Kasumi-1 (cell line): ENCODE data around the gene RGS6.

ENCODE experiments used
- DNase-seq, 2 experiments: peaks; one replicate each; lab custom pipeline; 2025; lab: John Stamatoyannopoulos, UW

Gene RGS6

GRCh38 chr14:72577521-72577920, 645.3 kb downstream of the RGS6 start:
- DNase-seq = no peak

DNA sequence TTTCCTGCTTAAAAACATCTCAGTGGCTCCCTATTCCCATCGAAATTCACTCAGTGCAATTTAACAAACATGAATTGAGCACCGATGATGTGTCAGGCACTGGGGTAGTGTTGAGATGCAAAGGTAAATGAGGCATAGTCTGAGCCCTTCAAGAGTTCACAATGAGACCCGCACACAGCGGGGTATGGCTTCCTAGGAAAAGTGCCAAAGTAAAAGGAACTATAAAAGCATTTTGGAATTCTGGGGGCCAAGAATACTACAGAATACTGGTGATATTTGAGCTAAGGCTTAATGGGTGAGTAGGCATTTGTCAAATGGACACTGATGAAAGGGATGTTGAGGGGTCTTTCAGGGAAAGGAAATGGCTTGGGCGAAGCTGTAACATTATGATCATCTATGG, 646.3 kb downstream of the RGS6 start:
- DNase-seq = no peak

DNA sequence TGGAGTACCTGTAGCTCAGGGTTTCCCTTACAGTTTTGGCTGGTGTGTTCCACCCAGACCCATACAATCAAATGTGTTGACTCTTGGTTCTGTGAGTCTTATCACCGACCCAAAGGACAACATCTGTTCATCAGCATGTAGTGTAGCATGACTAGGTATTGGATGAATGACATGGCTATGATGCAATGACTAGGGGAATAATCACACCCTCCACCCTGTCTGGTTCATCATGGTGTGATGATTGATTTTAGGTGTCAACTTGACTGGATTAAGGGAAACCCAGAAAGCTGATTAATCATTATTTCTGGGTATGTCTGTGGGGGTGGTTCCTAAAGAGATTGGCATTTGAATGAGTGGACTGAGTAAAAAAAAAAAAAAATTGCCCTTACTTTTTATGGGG, 650.4 kb downstream of the RGS6 start:
- no peak for DNase-seq

DNA sequence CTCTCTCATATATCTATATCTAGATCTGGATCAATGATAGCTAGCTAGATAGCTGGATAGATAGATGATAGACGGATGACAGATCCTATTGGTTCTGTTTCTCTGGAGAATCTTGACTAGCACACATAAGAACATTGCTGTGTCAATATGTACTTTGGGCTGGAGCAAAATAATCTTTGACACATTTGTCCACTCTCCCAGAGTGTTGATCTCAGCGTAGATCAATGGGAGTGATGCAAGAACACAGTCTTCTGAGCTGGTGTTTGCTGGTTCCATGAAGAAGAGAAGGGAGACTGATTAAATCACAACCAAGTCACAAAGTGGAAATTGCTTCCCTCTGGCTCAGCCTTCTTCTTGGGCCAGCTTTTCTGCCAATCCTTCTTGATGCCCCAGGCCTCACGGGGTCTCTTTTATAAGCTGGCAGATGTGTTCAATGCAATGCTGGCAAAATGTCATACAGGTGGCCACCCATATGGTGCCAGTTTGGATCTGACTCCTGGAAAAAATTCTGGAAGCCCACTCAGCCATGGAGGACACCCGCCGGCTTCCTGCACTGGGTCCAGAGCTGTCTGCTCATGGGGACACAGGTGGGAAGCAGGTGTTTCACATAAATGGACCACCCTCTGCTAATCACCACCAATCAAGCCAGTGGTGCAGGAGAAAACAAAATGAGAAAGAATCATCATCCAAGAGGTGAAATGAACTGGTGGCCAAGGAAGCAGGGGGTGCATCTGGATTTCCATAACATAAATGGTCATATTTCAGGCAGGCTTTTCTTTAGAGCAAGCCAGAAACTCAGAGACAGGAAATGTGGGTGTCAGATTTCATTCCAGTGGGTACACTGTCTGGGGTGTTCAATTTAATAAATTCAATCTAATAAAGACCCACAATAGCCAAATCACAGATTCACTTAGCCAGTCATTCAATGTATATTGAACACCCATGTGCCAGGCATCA, 651.4 kb downstream of the RGS6 start:
- no peak for DNase-seq

DNA sequence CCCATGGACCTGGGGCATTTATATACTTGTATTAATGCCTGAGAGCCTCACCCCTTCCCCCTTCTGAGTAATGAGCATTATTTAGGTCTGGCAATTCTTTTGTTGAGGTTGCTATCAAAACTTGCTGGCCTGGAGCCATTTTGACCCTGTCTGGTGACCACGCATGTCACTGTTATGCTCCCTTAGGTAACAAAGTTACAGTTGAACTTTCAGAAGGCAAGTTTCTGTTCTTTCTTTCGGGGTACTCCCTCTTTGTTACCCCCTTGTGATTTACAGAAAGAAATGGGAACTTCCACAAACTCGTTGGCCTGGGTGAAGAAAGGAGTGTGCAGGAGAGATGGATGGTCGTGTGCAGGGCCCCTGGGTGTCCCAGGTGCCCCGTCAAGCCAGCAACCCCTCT, 656.3 kb downstream of the RGS6 start:
- no peak for DNase-seq

GRCh38 chr14:72589652-72590051, 657.4 kb downstream of the RGS6 start:
- DNase-seq = no peak

GRCh38 chr14:72590577-72590976, 658.3 kb downstream of the RGS6 start:
- DNase-seq = peak; percentile 19 to 34

DNA sequence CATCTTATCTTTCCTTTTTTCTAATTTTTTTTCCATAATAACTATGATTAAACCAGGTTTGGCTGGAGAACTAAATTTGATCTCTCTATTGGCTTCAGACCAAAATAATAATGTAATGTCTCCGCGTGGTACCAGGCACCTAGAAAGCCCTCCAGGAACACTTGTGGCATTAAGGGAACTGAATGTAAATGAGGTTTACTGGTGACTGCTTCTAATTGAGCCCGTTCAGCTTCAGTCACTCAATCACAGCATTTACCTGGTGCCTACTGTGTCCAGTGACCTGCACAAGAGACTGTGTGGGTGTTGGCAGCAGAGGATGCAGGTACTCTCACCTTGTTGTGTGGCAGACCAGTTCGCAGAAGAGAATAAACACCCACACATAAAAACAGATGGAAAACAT, 659.2 kb downstream of the RGS6 start:
- no peak for DNase-seq

- peak in 1 of 2 experiments; percentile 21 for DNase-seq
These were observed 662.1 kb downstream of the RGS6 start for GRCh38 chr14:72594099-72594901.

DNA sequence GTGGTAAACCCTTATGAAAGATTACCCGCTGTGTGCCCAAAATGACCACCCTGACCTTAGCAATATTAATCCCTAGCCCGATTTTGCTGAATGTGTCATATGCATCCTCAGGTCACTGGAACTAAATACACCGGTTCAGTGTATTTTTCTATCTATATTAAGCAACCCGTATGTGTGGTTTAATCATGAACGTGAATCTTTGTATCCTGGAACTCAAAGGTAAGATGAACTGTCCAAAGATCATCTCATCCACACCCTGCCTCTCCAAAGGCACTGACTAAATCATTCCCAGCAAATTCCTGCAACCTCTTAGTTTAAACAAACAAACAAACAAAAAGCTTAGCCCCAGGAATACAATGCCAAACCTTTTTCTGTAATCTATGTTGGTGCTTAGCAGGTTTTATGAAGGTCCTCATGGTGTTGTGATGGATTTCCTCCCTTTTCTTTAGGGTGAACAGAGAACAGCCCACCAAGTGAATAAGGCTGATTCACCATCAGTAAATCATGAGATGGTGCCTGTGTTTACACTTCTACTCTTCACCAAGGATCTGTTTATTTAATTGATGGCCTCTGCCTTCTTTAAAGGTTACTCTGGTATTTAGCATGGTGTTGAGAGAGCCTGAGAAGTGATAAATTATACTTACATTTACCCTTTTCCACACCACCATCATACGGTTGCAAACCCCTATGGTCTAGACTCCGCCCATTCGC, 663.1 kb downstream of the RGS6 start:
- DNase-seq = no peak

- DNase-seq = no peak
These were observed 665.3 kb downstream of the RGS6 start for GRCh38 chr14:72597252-72598233.

GRCh38 chr14:72598306-72598705, 666.1 kb downstream of the RGS6 start:
- DNase-seq = no peak

DNA sequence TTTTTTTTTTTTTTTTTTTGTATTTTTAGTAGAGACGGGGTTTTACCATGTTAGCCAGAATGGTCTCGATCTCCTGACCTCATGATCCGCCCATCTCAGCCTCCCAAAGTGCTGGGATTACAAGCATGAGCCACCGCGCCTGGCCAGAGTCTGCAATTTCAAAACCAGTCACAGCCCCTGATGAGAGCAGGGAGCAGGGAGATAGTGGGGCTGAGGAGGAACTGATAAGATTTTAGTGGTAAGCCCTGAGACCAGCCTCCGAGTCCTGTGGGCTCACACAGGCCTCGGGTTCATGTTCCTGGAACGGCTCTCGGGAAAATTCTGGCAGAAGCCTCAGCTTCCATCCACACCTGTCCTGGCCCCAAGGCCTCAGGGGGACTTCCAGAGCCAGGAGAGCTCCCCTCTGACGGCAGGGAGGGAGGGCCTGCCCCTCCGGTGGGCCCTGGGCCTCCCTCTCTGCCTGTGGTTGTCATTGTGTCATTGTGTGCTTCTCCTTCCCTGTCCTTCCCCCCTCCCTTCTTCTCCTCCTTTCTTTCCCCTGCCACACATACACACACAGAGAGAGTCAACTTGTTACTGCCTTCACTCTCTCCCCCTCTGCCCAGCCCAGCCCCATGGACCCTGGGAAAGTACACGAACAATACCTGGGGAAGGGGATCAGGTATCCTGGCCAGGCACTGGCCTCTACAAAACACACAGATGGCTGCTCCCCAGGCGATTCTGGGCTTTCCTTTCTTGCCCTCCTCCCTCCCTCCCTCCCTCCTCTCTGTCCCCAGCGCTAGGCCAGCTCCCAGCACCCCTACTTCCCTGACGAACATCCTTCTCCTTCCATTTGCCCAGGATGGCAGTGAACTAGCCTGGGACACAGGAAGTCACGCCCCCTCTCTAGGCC, 667.6 kb downstream of the RGS6 start:
- DNase-seq = peak in 1 of 2 experiments; percentile 1

GRCh38 chr14:72600551-72601330, 668.5 kb downstream of the RGS6 start:
- DNase-seq = peak in 1 of 2 experiments; percentile 1

GRCh38 chr14:72603639-72604038, 671.4 kb downstream of the RGS6 start:
- DNase-seq = no peak

DNA sequence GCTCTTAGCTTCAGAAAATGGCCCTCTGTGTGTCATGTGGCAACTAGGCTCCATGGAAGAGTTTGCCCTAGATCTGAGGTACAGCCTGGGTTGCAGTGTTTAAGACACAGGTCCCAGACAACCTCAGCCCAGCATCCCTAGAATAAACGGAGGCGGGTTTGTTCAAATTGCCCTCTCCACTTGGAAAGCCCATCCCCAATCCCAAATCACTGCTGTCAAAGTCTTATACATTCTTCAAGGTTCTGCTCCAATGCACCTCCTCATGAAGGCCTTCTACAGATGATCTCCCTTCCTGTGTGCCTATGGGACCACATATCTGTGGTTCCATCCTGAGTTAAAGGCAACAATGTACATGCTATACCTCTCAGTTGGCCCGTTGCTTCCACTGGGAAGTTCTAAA, 671.9 kb downstream of the RGS6 start:
- no peak for DNase-seq

DNA sequence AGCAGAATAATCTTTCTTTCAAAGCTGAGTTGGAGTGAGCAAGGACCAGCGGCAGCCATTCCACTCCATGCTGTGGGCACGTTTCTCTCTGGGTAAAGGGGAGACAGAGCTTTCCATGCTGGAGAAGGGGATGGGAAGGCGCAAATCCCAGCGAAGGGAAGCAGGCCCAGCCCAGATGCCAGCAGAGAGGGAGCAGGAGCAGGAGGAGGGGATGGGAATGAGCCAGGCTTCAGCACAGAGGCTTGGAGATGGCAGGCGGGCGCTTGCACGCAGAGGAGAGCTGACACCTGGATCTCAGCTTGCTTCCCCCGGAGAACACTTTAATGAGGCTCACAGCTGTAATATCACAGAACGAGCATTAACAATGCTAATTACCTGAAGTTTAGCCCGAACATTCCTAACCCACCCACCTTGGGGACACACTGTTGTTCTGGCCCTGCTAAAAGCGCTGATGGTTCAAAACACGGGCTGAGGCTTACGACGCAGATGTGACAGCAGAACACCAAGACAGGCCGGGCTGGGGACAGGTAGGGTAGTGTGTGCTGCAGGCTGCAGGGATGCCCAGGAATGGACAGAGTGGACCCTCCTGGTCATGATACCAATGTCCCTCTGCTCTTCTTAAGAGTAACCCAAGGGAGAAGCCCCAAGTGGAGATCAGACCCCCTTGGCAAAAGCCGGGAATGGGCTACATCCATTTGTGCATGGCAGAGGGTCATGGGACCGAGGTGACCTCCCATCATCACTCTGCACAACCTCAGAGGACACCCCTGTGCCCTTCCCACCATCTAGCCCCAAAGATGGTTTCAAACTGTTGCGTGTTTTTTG, 673.1 kb downstream of the RGS6 start:
- no peak for DNase-seq

- DNase-seq = no peak
These were observed 673.6 kb downstream of the RGS6 start for GRCh38 chr14:72605921-72606220.

- no peak for DNase-seq
These were observed 674.6 kb downstream of the RGS6 start for GRCh38 chr14:72606879-72607278.
